Measurements from ENCODE around the gene PEAK3.
A peak's percentile ranks its signal among the peaks of the same experiment; 100 is the strongest.
"Not testable (repeated sequence)": the region's sequence is repeated elsewhere in the genome, so short reads cannot be mapped to it uniquely, and the experiment has no call there.

Gene PEAK3

GRCh38 chr19:2288338-2288817, 6.4 kb upstream of the PEAK3 start:
- DNase-seq = no peak

DNA sequence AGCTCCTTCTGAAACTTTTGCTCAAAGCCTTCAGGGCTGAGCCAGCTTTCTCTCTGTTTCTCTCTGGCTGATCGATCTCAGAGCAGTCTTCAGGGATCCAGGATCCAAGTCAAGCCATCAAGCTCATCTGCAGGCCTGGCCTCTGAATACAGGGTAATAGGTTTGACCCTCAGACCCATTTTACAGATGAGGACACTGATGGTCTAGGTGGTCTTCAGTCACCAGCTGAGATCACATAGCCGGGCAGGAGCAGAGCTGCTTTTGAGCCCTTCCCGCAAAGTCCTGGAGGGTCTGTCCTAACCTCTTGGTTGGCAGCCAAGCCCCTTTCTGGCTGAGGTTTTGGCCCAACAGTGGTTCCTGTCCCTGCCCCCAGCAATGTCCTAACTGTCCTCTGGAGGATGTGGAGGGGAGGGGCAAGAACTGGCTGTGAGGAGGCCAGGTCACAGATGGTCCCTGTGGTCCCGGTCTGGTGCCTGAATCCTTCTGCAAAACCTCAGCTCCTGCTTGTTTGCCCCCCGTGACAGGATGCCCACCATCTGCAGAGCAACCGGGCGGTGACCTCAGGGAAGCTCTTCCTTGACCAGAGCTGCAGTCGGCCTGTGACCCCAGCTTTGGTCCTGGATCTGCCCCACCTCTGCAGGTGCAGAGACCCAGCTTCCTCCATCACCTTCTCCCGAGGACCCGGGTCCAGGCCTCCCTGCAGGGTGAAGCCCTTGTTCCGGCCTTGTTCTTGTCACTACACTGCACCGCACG, 5.8 kb upstream of the PEAK3 start:
- no peak for DNase-seq

DNA sequence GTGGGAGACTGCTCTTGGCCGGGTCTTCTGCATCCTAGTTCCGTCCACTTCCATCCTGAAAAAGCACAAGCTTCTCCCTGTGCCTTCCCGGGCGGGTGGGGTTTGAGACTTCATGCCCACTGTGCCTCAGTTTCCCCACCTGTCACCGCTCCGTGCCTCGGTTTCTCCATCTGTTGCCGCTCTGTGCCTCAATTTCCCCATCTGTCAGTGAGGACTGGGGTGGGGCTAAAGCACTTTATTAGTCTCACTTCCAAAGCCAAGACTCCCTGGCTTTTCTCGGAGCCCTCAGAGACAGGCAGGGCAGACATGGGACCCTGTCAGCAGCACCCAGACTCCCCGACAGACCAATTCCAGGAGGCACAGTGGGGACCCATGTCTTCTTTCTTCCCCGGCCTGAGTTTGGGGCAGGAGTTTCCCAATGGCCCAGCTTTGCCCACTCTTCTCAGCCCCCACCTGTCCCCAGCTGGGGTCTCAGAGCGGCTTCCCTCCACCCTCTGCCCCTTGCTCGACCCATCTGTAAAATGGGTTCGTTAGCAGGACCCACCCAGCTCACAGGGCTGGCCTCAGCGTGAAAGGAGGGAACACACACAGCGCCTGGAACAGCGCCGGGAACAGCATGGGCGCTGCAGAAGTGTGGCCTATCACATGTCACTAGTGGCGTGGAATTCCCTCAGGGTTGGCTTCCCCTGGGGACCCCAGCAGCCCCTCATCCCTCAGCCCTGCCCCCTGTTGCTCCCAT, 4.6 kb upstream of the PEAK3 start:
- no peak for DNase-seq

GRCh38 chr19:2283835-2284507, 2.0 kb upstream of the PEAK3 start:
- DNase-seq = no peak

- no peak for DNase-seq
Measured at GRCh38 chr19:2282862-2283237, 875 bp upstream of the PEAK3 start.

GRCh38 chr19:2281265-2282061, 512 bp downstream of the PEAK3 start:
- not testable (repeated sequence) for DNase-seq

DNA sequence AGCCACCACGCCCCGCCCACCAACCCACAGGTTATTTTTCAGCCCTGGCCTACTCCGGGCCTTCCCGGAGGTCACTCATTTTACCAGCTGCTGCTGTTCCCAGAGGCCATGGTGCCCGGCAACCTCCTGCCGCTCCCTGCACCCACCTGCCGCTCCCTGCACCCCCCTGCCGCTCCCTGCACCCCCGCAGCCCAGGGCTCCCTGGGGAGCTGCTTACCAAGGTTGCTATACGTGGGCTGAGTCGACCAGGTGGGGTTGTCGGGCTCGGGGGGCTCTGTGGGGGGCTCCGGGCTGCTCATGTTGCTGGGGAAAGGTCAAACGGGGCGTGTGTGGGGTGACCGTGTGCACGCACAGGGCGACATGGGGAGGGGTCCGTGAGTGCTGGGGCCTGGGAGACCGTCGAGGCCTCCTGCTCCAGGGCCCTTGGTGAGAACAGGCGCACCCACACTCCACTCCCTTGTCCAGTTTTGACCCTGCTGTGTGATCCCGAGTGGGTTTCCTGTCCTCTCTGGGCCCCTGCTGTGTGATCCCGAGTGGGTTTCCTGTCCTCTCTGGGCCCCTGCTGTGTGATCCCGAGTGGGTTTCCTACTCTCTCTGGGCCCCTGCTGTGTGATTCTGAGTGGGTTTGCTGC, 1.2 kb downstream of the PEAK3 start:
- DNase-seq = no peak

- DNase-seq = no peak
Measured at GRCh38 chr19:2278459-2279158, 3.4 kb downstream of the PEAK3 start.

DNA sequence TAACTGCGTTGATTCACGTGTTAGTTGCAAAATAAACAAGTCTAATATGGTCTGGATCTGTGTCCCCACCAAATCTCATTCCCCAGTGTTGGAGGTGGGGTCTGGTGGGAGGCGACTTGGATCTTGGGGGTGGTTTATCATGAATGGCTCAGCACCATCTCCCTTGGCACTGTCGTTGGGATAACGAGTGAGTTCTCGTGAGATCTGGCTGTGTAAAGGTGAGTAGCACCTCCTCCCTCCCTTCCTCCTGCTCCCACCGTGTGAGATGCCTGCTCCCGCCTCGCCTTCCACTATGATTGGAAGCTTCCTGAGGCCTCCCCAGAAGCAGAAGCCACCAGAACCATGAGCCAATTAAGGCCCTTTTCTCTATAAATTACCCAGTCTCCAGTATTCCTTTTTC, 4.8 kb downstream of the PEAK3 start:
- DNase-seq = no peak

DNA sequence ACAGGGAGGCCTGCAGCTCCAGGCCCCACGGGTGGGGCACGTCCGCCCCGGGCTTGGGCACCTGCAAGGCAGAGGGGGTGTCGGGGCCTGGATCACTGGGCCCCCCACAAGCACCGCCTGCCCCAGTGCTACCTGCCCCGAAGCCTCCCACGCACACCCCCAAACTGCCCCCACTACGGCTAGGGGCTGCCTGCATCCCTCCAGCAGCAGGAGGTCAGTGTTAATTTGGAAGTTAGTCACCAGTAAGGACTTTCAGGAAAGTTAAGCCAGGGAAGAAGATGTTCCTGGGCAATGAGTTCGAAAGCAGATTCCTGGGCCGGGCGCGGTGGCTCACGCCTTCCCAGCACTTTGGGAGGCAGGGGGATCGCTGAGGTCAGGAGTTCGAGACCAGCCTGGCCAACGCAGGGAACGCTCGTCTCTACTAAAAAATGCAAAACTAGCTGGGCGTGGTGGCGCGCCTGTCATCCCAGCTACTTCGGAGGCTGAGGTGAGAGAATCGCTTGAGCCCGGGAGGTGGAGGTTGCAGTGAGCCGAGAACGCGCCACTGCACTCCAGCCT, 5.5 kb downstream of the PEAK3 start:
- DNase-seq = no peak

DNA sequence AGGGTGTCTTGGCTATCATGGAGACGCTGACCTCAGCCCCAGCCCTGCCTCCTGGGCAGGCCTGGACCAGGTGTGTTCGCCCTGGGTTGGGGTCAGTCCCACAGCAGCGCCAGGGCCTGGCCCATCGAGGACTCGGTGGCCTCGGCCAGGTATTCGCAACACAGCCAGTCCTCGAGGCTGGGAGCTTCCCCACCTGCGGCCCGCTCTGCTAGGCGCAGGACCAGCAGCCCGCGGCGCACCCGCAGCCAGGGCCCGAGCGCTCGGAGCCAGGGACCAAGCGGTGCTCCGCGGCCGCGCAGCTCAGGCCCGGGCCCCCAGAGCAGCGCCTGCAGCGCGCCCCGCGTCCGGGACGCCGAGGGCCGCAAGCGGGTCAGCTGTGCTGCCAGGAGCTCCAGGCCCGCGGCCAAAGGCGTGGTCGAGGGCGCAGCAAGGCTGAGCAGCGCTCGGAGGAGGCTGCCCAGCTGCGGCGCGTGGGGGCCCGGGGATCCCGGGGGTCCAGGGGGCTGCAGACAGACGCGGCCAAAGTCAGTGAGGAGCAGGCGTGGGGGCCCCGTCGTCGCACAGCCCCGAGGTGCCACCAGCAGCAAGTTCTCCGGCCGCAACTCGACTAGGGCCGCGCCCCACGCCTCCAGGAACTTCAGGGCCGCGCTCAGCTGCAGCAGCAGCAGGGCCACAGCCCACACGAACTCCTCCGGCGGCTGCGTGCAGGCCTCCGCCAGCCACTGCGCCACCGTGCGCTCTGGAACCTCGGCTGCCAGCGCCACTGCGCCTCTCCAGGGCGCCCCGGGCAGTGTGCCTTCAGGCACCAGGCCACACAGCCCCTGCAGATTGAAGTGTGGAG, 6.2 kb downstream of the PEAK3 start:
- no peak for DNase-seq

- peak; percentile 51 for DNase-seq
Measured at GRCh38 chr19:2274931-2275535, 6.9 kb downstream of the PEAK3 start.

DNA sequence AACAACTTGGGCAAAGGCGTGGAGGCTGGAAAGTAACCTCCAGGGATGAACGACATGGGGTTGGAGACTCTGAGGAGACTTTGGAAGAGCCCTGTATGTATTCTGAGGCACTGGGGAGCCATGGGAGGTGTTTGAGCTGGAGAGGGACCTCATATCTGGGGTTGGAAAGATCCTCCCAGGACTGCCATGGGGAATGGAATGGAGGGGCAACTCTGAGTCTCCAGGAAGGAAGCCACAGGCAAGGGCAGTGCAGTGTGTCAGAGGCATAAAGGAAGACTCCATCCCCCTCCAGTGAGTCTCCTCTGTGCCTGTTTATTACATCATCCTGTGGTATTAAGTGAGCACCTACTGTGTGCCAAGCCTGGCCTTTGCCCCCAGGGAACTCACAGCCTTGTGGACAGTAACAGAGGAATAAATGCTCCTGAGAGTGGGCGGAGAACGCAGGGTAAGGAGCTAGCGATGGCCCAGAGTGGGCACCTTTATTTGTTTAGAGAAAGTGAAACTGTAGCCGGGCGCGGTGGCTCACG, 7.7 kb downstream of the PEAK3 start:
- DNase-seq = no peak

DNA sequence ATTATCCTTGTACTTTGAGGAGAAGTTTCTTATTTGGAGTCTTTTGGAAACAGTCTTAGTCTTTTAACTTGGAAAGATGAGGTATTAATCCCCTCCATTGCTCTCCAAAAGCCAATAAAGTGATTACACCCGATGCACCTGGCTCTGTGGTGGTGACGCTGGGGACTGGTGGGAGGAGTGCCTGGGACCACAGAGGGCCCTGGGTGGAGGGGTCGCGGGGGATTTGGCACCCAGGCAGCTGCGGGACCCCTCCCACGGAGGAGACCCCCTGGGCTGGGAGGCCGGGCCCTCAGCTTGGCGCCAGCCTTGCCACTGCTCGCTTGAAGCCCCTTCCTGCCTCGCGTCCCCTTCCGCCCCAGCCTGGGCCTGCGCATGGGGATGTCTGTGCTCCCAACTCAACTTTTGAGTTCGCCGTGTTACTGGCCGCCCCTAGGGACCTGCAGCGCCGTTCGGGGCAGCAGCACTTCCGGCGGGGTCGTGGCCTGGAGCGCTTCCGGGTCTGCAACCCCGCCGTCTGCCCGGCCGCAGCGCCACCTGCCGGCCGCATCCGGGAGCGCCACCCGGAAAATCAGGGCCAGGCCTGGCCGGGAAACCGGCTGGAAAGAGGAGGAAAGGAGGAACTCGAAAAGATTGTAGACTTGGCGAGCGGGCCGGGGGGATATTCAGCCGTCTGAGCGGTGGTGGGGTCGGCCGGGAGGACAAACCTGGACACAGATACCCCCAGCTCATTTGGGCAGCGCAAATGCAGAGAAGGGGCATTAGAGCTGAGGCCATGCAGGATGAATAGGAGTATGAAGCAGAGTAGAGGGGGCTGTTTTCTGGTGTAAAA, 8.4 kb downstream of the PEAK3 start:
- DNase-seq = peak; percentile 71

GRCh38 chr19:2271234-2272103, 10.5 kb downstream of the PEAK3 start:
- DNase-seq = no peak

DNA sequence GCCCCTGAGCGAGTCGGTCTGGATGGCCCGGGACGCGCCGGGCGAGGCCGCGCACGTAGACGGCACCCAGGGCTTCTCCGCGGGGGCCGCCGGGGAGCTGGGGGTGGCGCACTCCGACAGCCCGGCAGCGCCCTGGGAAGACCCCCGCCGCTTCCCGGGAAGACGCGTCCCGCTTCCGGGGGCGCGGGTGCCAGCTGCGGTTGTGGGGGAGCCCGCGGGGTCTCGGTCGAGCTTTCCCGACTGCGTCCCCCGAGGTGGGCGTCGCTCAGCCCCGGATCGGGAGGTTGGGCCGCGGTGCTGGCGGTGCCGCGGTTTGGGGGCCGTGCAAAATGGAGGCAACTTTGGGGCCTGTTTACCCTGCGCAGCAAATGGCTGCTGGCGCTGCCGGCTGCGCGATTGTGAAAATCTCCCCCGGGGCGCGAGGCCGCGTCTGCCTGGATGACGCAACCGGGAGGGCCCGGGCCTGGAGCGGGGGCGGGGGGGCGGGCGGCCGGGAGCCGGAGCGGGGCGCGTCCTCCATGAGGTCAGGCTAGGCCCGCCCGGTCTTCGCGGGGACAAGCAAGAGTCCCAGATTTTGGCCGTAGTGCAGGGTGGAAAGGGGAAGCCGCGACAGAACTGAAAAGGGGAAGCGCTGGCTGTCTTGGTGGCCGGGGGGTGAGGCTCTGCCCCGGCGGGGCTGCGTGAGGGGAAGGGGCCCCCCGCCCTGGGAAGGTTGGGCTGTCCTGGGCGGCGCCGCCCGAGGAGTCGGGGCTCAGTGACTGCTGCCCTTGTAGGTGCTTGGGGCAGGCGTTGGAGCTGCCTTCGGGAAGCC, 11.3 kb downstream of the PEAK3 start:
- peak; percentile 71 for DNase-seq

GRCh38 chr19:2270157-2270422, 11.9 kb downstream of the PEAK3 start:
- no peak for DNase-seq

Data from central memory CD4-positive, alpha-beta T cell (primary cell).